ENCODE measurements around the gene ADGRA3.
"Not testable (repeated sequence)": the region's sequence is repeated elsewhere in the genome, so short reads cannot be mapped to it uniquely, and the experiment has no call there.

The ADGRA3 gene

GRCh38 chr4:22389240-22389870 lies 126.5 kb downstream of the ADGRA3 start:
- H3K9me3 ChIP-seq: no peaks in the 10 kb centered on the region
- no peak for TF ChIP-seq CTCF (IDR thresholded peaks at IDR 0.05)
- no peak overlapping the region for H3K4me3 ChIP-seq (ENCODE audit: low read depth in 1 of 2, low read length in 1 of 2)
- H3K27ac ChIP-seq: no peak overlapping the region
- H3K27me3 ChIP-seq: no peaks in the 10 kb centered on the region
- no peaks in the 10 kb centered on the region for H3K36me3 ChIP-seq
- H3K4me1 ChIP-seq (ENCODE audit: control insufficient read depth in 1 of 2, insufficient read depth in 1 of 2, low read depth in 1 of 2, low read length in 1 of 2): no peaks in the 10 kb centered on the region

GRCh38 chr4:22385611-22386011 lies 130.3 kb downstream of the ADGRA3 start:
- TF ChIP-seq CTCF (IDR thresholded peaks at IDR 0.05): no peak
- no peaks in the 10 kb centered on the region for H3K36me3 ChIP-seq

GRCh38 chr4:22384154-22384553 lies 131.7 kb downstream of the ADGRA3 start:
- Histone ChIP-seq H3K27ac (no peak overlapping the region), H3K9me3 (no peaks in the 10 kb centered on the region), H3K4me3 (ENCODE audit: low read depth in 1 of 2, low read length in 1 of 2) (no peak overlapping the region), H3K36me3 (no peaks in the 10 kb centered on the region), H3K27me3 (no peaks in the 10 kb centered on the region), H3K4me1 (ENCODE audit: control insufficient read depth in 1 of 2, insufficient read depth in 1 of 2, low read depth in 1 of 2, low read length in 1 of 2) (no peaks in the 10 kb centered on the region)
- TF ChIP-seq CTCF (IDR thresholded peaks at IDR 0.05): no peak

More at GRCh38 chr4:22385611-22386011, 130.3 kb downstream of the ADGRA3 start:
- H3K4me3 ChIP-seq (ENCODE audit: low read depth in 1 of 2, low read length in 1 of 2): no peak overlapping the region
- H3K4me1 ChIP-seq (ENCODE audit: control insufficient read depth in 1 of 2, insufficient read depth in 1 of 2, low read depth in 1 of 2, low read length in 1 of 2): no peaks in the 10 kb centered on the region
- no peaks in the 10 kb centered on the region for H3K27me3 ChIP-seq
- H3K9me3 ChIP-seq: no peaks in the 10 kb centered on the region
- H3K27ac ChIP-seq: no peak overlapping the region

- H3K27me3 ChIP-seq; H3K4me3 ChIP-seq (ENCODE audit: low read depth in 1 of 2, low read length in 1 of 2); H3K27ac ChIP-seq; H3K36me3 ChIP-seq; H3K4me1 ChIP-seq (ENCODE audit: control insufficient read depth in 1 of 2, insufficient read depth in 1 of 2, low read depth in 1 of 2, low read length in 1 of 2); H3K9me3 ChIP-seq: not testable (repeated sequence)
Observed at GRCh38 chr4:22382216-22382615, 133.7 kb downstream of the ADGRA3 start.

- H3K4me3 ChIP-seq (ENCODE audit: low read depth in 1 of 2, low read length in 1 of 2): no peak overlapping the region
- H3K4me1 ChIP-seq (ENCODE audit: control insufficient read depth in 1 of 2, insufficient read depth in 1 of 2, low read depth in 1 of 2, low read length in 1 of 2): no peaks in the 10 kb centered on the region
- no peaks in the 10 kb centered on the region for H3K27me3 ChIP-seq
- no peak for TF ChIP-seq CTCF (IDR thresholded peaks at IDR 0.05)
- H3K36me3 ChIP-seq: no peaks in the 10 kb centered on the region
- H3K9me3 ChIP-seq: no peaks in the 10 kb centered on the region
- H3K27ac ChIP-seq: no peak overlapping the region
Observed at GRCh38 chr4:22372986-22373385, 142.9 kb downstream of the ADGRA3 start.

GRCh38 chr4:22369901-22370562 lies 145.8 kb downstream of the ADGRA3 start:
- H3K9me3 ChIP-seq: no peaks in the 10 kb centered on the region
- H3K4me1 ChIP-seq (ENCODE audit: control insufficient read depth in 1 of 2, insufficient read depth in 1 of 2, low read depth in 1 of 2, low read length in 1 of 2): no peaks in the 10 kb centered on the region
- H3K27me3 ChIP-seq: no peaks in the 10 kb centered on the region
- no peak overlapping the region for H3K27ac ChIP-seq
- TF ChIP-seq CTCF (IDR thresholded peaks at IDR 0.05): no peak
- no peaks in the 10 kb centered on the region for H3K36me3 ChIP-seq
- no peak overlapping the region for H3K4me3 ChIP-seq (ENCODE audit: low read depth in 1 of 2, low read length in 1 of 2)
